GM20000 (cell line): Measurements from ENCODE around the gene BFSP2.

Source experiments
- DNase-seq: peaks from one replicate; pipeline ENCODE4 v3.0.0; 2012; ENCODE audit warnings: low spot score
- CTCF ChIP-seq: IDR thresholded peaks from 2 replicates; pipeline ENCODE4 v1.5.1; 2012; ENCODE audit warnings: mild to moderate bottlenecking, control low read depth; ENCODE audit errors: extremely low read depth, missing control alignments

Gene BFSP2

GRCh38 chr3:133408366-133408765, 8.5 kb downstream of the BFSP2 start:
- TF ChIP-seq CTCF, result no peak
- DNase-seq, result no peak

GRCh38 chr3:133408961-133409360, 9.1 kb downstream of the BFSP2 start:
- no peak for DNase-seq
- TF ChIP-seq CTCF, result no peak

GRCh38 chr3:133410191-133410892, 10.5 kb downstream of the BFSP2 start:
- no peak for TF ChIP-seq CTCF
- DNase-seq, result no peak

- TF ChIP-seq CTCF, result no peak
- DNase-seq, result no peak
Observed at GRCh38 chr3:133412183-133413132, 12.6 kb downstream of the BFSP2 start.

DNA sequence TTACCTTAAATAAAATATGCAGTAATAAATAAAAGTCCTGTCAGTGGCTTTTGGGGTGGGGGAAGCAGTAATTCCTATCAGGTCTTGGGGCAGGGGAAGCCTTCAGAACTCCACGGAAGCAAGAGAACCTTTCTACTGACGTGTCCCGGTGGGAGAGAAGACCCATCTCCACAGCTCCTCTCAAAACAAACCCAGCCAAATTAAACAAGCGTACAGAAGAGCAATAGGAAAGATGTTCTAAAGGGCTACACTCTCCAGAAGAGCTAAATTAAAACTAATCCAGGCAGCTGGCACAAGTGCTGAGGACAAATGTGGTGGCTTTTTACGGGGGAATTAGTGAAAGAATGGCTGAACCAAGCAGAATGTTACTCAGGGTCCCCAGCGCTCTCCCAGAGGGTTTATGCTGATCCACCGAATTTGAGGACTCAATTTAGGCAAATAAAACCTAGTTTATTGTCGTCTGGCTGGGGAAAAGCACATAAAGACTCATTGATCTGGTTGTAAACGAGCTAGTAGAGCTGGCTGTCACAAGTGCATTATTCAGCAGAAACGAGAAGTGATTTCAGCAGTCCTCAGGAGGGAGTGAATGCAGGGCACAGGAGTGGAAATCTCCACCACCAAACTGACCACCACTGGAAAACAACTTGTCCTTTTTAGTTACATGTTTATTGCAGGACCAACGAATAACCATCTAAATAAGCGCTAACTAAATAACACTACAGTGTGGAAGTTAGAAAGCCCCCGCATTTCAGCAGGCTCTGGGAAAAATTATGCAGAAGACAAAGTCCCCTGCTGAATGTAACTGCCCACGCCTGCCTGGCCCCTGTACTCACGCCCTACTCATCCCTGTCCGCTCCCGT, 13.5 kb downstream of the BFSP2 start:
- TF ChIP-seq CTCF, result no peak
- DNase-seq, result no peak

GRCh38 chr3:133414021-133414392, 14.2 kb downstream of the BFSP2 start:
- no peak for DNase-seq
- TF ChIP-seq CTCF, result no peak
